HG02763 (cell line): ENCODE data around the gene CCDC179.

ENCODE experiments used
- ATAC-seq: cut with Tn5 transposase; IDR thresholded peaks from one replicate; pipeline ENCODE4 v1.9.1; 2021; ENCODE audit warnings: mild to moderate bottlenecking, moderate library complexity; ENCODE audit not compliant: unreplicated experiment

CCDC179 gene

GRCh38 chr11:22860241-22860640 is at the start of gene CCDC179:
TSS of gene CCDC179 (minus strand) at chr11:22860474. CDS start at chr11:22860421, 53 bp downstream.
- no peak for ATAC-seq

GRCh38 chr11:22903782-22904181 is 43.5 kb upstream of the CCDC179 start:
- ATAC-seq, result no peak

- no peak for ATAC-seq
Measured at GRCh38 chr11:22901603-22902002, 41.3 kb upstream of the CCDC179 start.

- no peak for ATAC-seq
Measured at GRCh38 chr11:22900764-22901486, 40.7 kb upstream of the CCDC179 start.

GRCh38 chr11:22898036-22898435 is 37.8 kb upstream of the CCDC179 start:
- no peak for ATAC-seq

GRCh38 chr11:22890227-22890626 is 30.0 kb upstream of the CCDC179 start:
- no peak for ATAC-seq

GRCh38 chr11:22884217-22884616 is 23.9 kb upstream of the CCDC179 start:
- no peak for ATAC-seq

GRCh38 chr11:22879630-22880029 is 19.4 kb upstream of the CCDC179 start:
- no peak for ATAC-seq

GRCh38 chr11:22878604-22879003 is 18.3 kb upstream of the CCDC179 start:
- no peak for ATAC-seq

- no peak for ATAC-seq
Measured at GRCh38 chr11:22878039-22878438, 17.8 kb upstream of the CCDC179 start.

- ATAC-seq, result peak; percentile 99
Measured at GRCh38 chr11:22875869-22876473, 15.7 kb upstream of the CCDC179 start.

GRCh38 chr11:22869325-22869724 is 9.1 kb upstream of the CCDC179 start:
- ATAC-seq, result no peak

- ATAC-seq, result no peak
Measured at GRCh38 chr11:22859756-22860155, 518 bp downstream of the CCDC179 start.

GRCh38 chr11:22851477-22851876 is 8.8 kb downstream of the CCDC179 start:
- ATAC-seq, result no peak

- ATAC-seq, result no peak
Measured at GRCh38 chr11:22846726-22847125, 13.5 kb downstream of the CCDC179 start.

GRCh38 chr11:22832315-22833015 is 27.8 kb downstream of the CCDC179 start:
- ATAC-seq, result no peak

GRCh38 chr11:22830082-22830414 is 30.2 kb downstream of the CCDC179 start:
- ATAC-seq, result no peak

GRCh38 chr11:22829231-22830081 is 30.8 kb downstream of the CCDC179 start, which contains the start of gene SVIP:
TSS of gene SVIP (minus strand) at chr11:22829801. CDS start at chr11:22829748, 53 bp downstream.
- ATAC-seq, result peak; percentile 94

GRCh38 chr11:22828373-22828772 is 31.9 kb downstream of the CCDC179 start:
- ATAC-seq, result no peak

GRCh38 chr11:22822203-22822602 is 38.1 kb downstream of the CCDC179 start:
- no peak for ATAC-seq

- ATAC-seq, result no peak
Measured at GRCh38 chr11:22809893-22810292, 50.4 kb downstream of the CCDC179 start.
